H1 (cell line): ENCODE data around the gene PSMD13. TPM values are rescaled to one million over a fixed set of nuclear protein-coding genes. Genes with fewer than 3 reads are reported as not detected.

Source experiments
- CTCF ChIA-PET: fragments of 300-600 bp; sonication (Branson Sonifier 250); formaldehyde crosslinking; loops from one replicate; lab custom pipeline; 2021; ENCODE audit not compliant: partially characterized antibody; lab: Charles Lee
- POLR2A ChIA-PET: fragments of 300-600 bp; sonication (Branson Sonifier 250); formaldehyde crosslinking; loops from one replicate; lab custom pipeline; 2021; ENCODE audit warnings: inconsistent platforms; ENCODE audit not compliant: partially characterized antibody; lab: Charles Lee
- DNase-seq, 2 experiments: peaks; one replicate each; pipeline versions ENCODE4 v3.0.0 to v3.0.0-alpha.2; 2010 to 2022; ENCODE audit warnings: low spot score in 2 of 2, low read depth in 1 of 2, mixed read lengths in 1 of 2
- FAIRE-seq: peaks from 2 replicates; lab custom pipeline; 2011; peaks lifted over from hg19 to GRCh38; lab: Jason Lieb, UNC
- H2AFZ ChIP-seq: 2 replicates; pipeline ENCODE4 v1.8.1; 2012; ENCODE audit warnings: low read length, inconsistent platforms
- H2AK5ac ChIP-seq: 2 replicates; pipeline ENCODE4 v1.6.1; 2013; ENCODE audit warnings: low read depth, low read length
- H2BK120ac ChIP-seq: replicated peaks from 2 replicates; pipeline ENCODE3; 2013; ENCODE audit warnings: low read depth, low read length, inconsistent platforms
- H2BK12ac ChIP-seq: 2 replicates; pipeline ENCODE4 v1.6.1; 2013; ENCODE audit warnings: low read depth, low read length
- H2BK15ac ChIP-seq: 2 replicates; pipeline ENCODE4 v1.6.1; 2013; ENCODE audit warnings: low read length
- H2BK20ac ChIP-seq: 2 replicates; pipeline ENCODE4 v1.6.1; 2013; ENCODE audit warnings: low read length
- H2BK5ac ChIP-seq: 2 replicates; pipeline ENCODE4 v1.6.1; 2013; ENCODE audit warnings: low read depth, low read length
- H3K14ac ChIP-seq: 2 replicates; pipeline ENCODE4 v1.6.1; 2013; ENCODE audit warnings: inconsistent platforms; ENCODE audit not compliant: insufficient read length
- H3K18ac ChIP-seq: 2 replicates; pipeline ENCODE4 v1.6.1; 2013; ENCODE audit warnings: low read length; ENCODE audit errors: extremely low read depth
- H3K23ac ChIP-seq: 2 replicates; pipeline ENCODE4 v1.6.1; 2013; ENCODE audit warnings: inconsistent platforms; ENCODE audit not compliant: insufficient read length
- H3K23me2 ChIP-seq: 2 replicates; pipeline ENCODE4 v1.6.1; 2013; ENCODE audit warnings: low read depth, low read length
- H3K27ac ChIP-seq: 2 replicates; pipeline ENCODE4 v1.6.1; 2011; ENCODE audit warnings: low read depth, low read length, inconsistent platforms
- H3K27me3 ChIP-seq, 4 experiments: replicated peaks in 1 of 4; 1 replicate in 1 of 4; 2 replicates in 3 of 4; pipeline versions ENCODE4 v1.6.1 to v1.8.1; 2011 to 2013; ENCODE audit warnings: low read length in 3 of 4, mild to moderate bottlenecking in 3 of 4, inconsistent platforms in 2 of 4, mixed read lengths in 2 of 4, moderate library complexity in 1 of 4; ENCODE audit not compliant: control insufficient read depth in 3 of 4, insufficient read depth in 3 of 4; ENCODE audit errors: extremely low read depth in 1 of 4
- H3K36me3 ChIP-seq, 4 experiments: 2 replicates each; pipeline versions ENCODE4 v1.6.1 to v1.8.1; 2011 to 2013; ENCODE audit warnings: mild to moderate bottlenecking in 4 of 4, low read length in 3 of 4, moderate library complexity in 2 of 4, control low read depth in 1 of 4, inconsistent platforms in 1 of 4; ENCODE audit not compliant: insufficient read depth in 4 of 4, control insufficient read depth in 2 of 4
- H3K4ac ChIP-seq: replicated peaks from 2 replicates; pipeline ENCODE3; 2013; ENCODE audit warnings: low read length, low read depth, mixed read lengths, inconsistent platforms; ENCODE audit not compliant: insufficient read length
- H3K4me1 ChIP-seq, 4 experiments: replicated peaks in 1 of 4; 1 replicate in 1 of 4; 2 replicates in 3 of 4; pipeline versions ENCODE4 v1.6.1 to v1.8.1; 2011 to 2013; ENCODE audit warnings: low read length in 3 of 4, inconsistent platforms in 2 of 4, mixed read lengths in 1 of 4; ENCODE audit not compliant: insufficient read depth in 4 of 4, control insufficient read depth in 3 of 4
- H3K4me2 ChIP-seq, 2 experiments: 2 replicates each; pipeline versions ENCODE4 v1.6.1 to v1.8.1; 2011 to 2013; ENCODE audit warnings: low read depth in 2 of 2, low read length in 2 of 2, control low read depth in 1 of 2, inconsistent platforms in 1 of 2, mild to moderate bottlenecking in 1 of 2; ENCODE audit not compliant: insufficient read depth in 1 of 2
- H3K4me3 ChIP-seq, 4 experiments: fragments of 200-600, 300-600 bp in 1 of 4; sonication (generic), shearing (Covaris generic), sonication (Bioruptor Twin) in 1 of 4; 2 replicates each; pipeline versions ENCODE4 v1.5.1 to v1.8.1; 2011 to 2016; ENCODE audit warnings: low read length in 4 of 4, low read depth in 3 of 4, control low read depth in 2 of 4, inconsistent platforms in 2 of 4, mild to moderate bottlenecking in 2 of 4, mixed read lengths in 1 of 4, moderate library complexity in 1 of 4; ENCODE audit not compliant: insufficient read depth in 2 of 4; ENCODE audit errors: extremely low read depth in 1 of 4
- H3K56ac ChIP-seq: replicated peaks from 2 replicates; pipeline ENCODE3; 2013; ENCODE audit warnings: low read depth, mild to moderate bottlenecking, mixed read lengths, low read length, inconsistent platforms; ENCODE audit not compliant: insufficient read length
- H3K79me1 ChIP-seq: 2 replicates; pipeline ENCODE4 v1.6.1; 2013; ENCODE audit warnings: low read depth, low read length, control low read depth
- H3K79me2 ChIP-seq, 2 experiments: 2 replicates each; pipeline versions ENCODE4 v1.6.1 to v1.8.1; 2012 to 2013; ENCODE audit warnings: low read length in 2 of 2, mild to moderate bottlenecking in 2 of 2, inconsistent platforms in 1 of 2; ENCODE audit not compliant: insufficient read depth in 2 of 2, control insufficient read depth in 1 of 2
- H3K9ac ChIP-seq, 4 experiments: replicated peaks in 1 of 4; 1 replicate in 1 of 4; 2 replicates in 3 of 4; pipeline versions ENCODE4 v1.6.1 to v1.8.1; 2011 to 2013; ENCODE audit warnings: low read depth in 3 of 4, low read length in 3 of 4, control low read depth in 2 of 4, mild to moderate bottlenecking in 2 of 4, moderate library complexity in 2 of 4, inconsistent platforms in 1 of 4; ENCODE audit errors: extremely low read depth in 1 of 4
- H3K9me3 ChIP-seq, 2 experiments: 2 replicates each; pipeline versions ENCODE4 v1.6.1 to v1.8.1; 2012 to 2013; ENCODE audit warnings: mild to moderate bottlenecking in 2 of 2, moderate library complexity in 2 of 2, control low read depth in 1 of 2, inconsistent platforms in 1 of 2, low read depth in 1 of 2, low read length in 1 of 2, mixed read lengths in 1 of 2; ENCODE audit not compliant: insufficient read depth in 2 of 2
- H4K20me1 ChIP-seq, 2 experiments: replicated peaks in 1 of 2; 2 replicates each; pipeline versions ENCODE3 to v1.8.1; 2011 to 2013; ENCODE audit warnings: inconsistent platforms in 2 of 2, low read length in 2 of 2, mild to moderate bottlenecking in 1 of 2; ENCODE audit not compliant: insufficient read depth in 2 of 2, control insufficient read depth in 1 of 2
- H4K5ac ChIP-seq: 2 replicates; pipeline ENCODE4 v1.6.1; 2013; ENCODE audit warnings: low read length, low read depth, mixed read lengths, inconsistent platforms; ENCODE audit not compliant: insufficient read length
- H4K8ac ChIP-seq: 2 replicates; pipeline ENCODE4 v1.8.0; 2013; ENCODE audit warnings: mild to moderate bottlenecking, moderate library complexity, low read length, inconsistent platforms; ENCODE audit not compliant: insufficient read depth; ENCODE audit errors: extremely low read depth
- H4K91ac ChIP-seq: replicated peaks from 2 replicates; pipeline ENCODE3; 2013; ENCODE audit warnings: low read length, mixed read lengths, inconsistent platforms; ENCODE audit not compliant: insufficient read length
- CEBPB ChIP-seq: IDR thresholded peaks from 2 replicates; pipeline ENCODE4 v1.6.1; 2012; ENCODE audit warnings: low read depth, low read length
- MAX ChIP-seq: IDR thresholded peaks from 2 replicates; pipeline ENCODE4 v1.6.1; 2012; ENCODE audit warnings: inconsistent platforms
- WGBS, 2 experiments: shearing (Covaris generic) in 1 of 2; methylation state at CpG; one replicate each; pipeline versions ENCODE4 v1.1.6 to v1.1.7; 2013 to 2015; ENCODE audit warnings: low lambda C conversion rate in 2 of 2, mixed read lengths in 2 of 2, inconsistent platforms in 1 of 2, low coverage in 1 of 2, missing lambda C conversion rate in 1 of 2; ENCODE audit not compliant: insufficient replicate concordance in 2 of 2, insufficient coverage in 1 of 2, insufficient read length in 1 of 2; ENCODE audit errors: extremely low coverage in 1 of 2, missing lambda C conversion rate in 1 of 2; 5-methylcytosine and 5-hydroxymethylcytosine counted together
- polyA plus RNA-seq, 7 experiments: library from polyadenylated mRNA; depleted of rRNA in 3 of 7; stranded (reverse) in 5 of 7; unstranded in 2 of 7; fragments of >200 nt in 5 of 7; fragments of 200-250 nt in 2 of 7; gene quantifications; 1 replicate in 5 of 7; 2 replicates in 1 of 7; 4 replicates in 1 of 7; pipeline versions ENCODE4 v1.2.1 to v1.2.3, GENCODE V29; 2011 to 2013; ENCODE audit warnings: missing spikeins in 2 of 7, mixed read lengths in 2 of 7
- total RNA-seq: library from RNA; stranded (reverse); fragmentation: NEBNext Ultra II Directional; extraction: Animal tissue kit (Norgen Biotek cat#: 25700); gene quantifications from 2 replicates; pipeline ENCODE4 v1.2.1, GENCODE V29; 2021

Gene PSMD13
- total and polyA plus RNA-seq, 2 of the 8 experiments (the other 6 are each of a cell fraction or from before 2014, with no cell fraction given) = 121 to 141 TPM

DNA sequence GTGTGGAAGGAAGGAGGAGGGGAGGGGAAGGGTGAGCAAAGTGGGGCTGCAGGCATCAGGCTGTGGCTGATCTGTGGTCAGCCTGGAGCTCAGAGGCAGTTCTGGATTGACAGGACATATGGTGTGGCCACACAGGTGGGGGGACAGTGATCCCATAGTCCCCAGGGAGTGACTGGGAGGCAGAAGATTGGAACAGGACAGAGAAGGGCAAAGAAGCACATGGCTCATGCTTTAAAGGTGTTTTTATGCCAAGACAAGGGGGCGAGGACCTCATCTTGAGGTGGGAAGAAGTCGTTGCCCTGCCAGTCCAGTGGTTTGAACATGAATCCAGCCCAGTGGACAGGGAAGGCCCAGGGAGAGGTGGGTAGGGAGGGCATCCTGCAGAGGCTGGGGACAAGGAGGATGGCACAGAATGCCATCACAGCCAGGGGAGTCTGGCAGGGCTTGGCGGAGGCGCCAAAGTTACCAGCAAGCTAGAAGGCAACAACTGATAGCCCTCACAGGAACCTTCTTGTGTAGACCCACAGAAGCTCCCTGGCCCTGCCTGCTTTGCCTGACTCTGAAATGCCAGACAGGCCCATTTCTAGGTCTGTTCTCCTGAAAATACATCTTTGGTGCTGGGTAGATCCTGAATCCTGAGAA is 32.7 kb upstream of the PSMD13 start:
- TF ChIP-seq MAX = no peak
- no peak for TF ChIP-seq CEBPB
- TF ChIP-seq, all 59 proteins: peak for 0
- DNase-seq = peak in 1 of 2 experiments; percentile 26
- H3K4me2 ChIP-seq = no peak overlapping the region
- peaks cover 0 to 13% (median 3%) of the 10 kb centered on the region in 4 experiments; a peak in 5 of 7 replicates for H3K4me1 ChIP-seq
- H3K14ac ChIP-seq = no peak overlapping the region
- H3K4ac ChIP-seq = no peak overlapping the region
- no peak overlapping the region for H2AFZ ChIP-seq
- no peak overlapping the region for H4K8ac ChIP-seq
- H2AK5ac ChIP-seq = no peak overlapping the region
- 78% methylated on average over 4 of the region's 4 CpGs; no CpG with 5 or more reads in 1 of the 2 experiments for WGBS, 2 experiments
- no peaks in the 10 kb centered on the region for H3K9me3 ChIP-seq
- H4K5ac ChIP-seq = no peak overlapping the region
- H3K9ac ChIP-seq = no peak overlapping the region
- no peak overlapping the region for H3K27ac ChIP-seq
- POLR2A ChIA-PET = no interaction called here
- H2BK12ac ChIP-seq = no peak overlapping the region
- H3K18ac ChIP-seq = no peak overlapping the region
- H2BK5ac ChIP-seq = no peak overlapping the region
- peaks cover 0 to 10% (median 3%) of the 10 kb centered on the region in 4 experiments; a peak in 6 of 8 replicates for H3K36me3 ChIP-seq
- H2BK15ac ChIP-seq = no peak overlapping the region
- no peak overlapping the region for H3K56ac ChIP-seq
- H3K23ac ChIP-seq = no peak overlapping the region
- H2BK20ac ChIP-seq = no peak overlapping the region
- peaks cover 0 to 14% of the 10 kb centered on the region in 2 experiments; a peak in 3 of 4 replicates for H3K79me2 ChIP-seq
- CTCF ChIA-PET = interaction anchor here (0.6 to 1.3 kb wide), 3 partner anchors 34 to 158 kb away, joined by 3 to 5 read pairs (median 4); no protein-coding TSS in a partner anchor
- H3K23me2 ChIP-seq = peaks cover 20% of the 10 kb centered on the region
- no peaks in the 10 kb centered on the region for H3K27me3 ChIP-seq
- peaks cover 6% of the 10 kb centered on the region for H3K79me1 ChIP-seq
- no peak overlapping the region for H2BK120ac ChIP-seq
- no peak overlapping the region for H4K91ac ChIP-seq
- no peak for FAIRE-seq
- no peak overlapping the region for H3K4me3 ChIP-seq
- peaks cover 0 to 27% of the 10 kb centered on the region in 2 experiments for H4K20me1 ChIP-seq
